Measurements from ENCODE around the gene MYOZ1.
"Not testable (repeated sequence)": the region's sequence is repeated elsewhere in the genome, so short reads cannot be mapped to it uniquely, and the experiment has no call there.

GRCh38 chr10:73663621-73664020 is 22.3 kb upstream of the MYOZ1 start:
- TF ChIP-seq, protein P1, sequence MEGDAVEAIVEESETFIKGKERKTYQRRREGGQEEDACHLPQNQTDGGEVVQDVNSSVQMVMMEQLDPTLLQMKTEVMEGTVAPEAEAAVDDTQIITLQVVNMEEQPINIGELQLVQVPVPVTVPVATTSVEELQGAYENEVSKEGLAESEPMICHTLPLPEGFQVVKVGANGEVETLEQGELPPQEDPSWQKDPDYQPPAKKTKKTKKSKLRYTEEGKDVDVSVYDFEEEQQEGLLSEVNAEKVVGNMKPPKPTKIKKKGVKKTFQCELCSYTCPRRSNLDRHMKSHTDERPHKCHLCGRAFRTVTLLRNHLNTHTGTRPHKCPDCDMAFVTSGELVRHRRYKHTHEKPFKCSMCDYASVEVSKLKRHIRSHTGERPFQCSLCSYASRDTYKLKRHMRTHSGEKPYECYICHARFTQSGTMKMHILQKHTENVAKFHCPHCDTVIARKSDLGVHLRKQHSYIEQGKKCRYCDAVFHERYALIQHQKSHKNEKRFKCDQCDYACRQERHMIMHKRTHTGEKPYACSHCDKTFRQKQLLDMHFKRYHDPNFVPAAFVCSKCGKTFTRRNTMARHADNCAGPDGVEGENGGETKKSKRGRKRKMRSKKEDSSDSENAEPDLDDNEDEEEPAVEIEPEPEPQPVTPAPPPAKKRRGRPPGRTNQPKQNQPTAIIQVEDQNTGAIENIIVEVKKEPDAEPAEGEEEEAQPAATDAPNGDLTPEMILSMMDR (optimal IDR thresholded peaks at IDR 0.05 in 1 of 3, IDR thresholded peaks at IDR 0.05 in 1 of 3, conservative IDR thresholded peaks at IDR 0.05 in 1 of 3; ENCODE audit: extremely low read depth in 1 of 3, insufficient read depth in 2 of 3, low read length in 3 of 3) = not testable (repeated sequence)
- TF ChIP-seq EZH2 (IDR thresholded peaks at IDR 0.05; ENCODE audit: low read length) = not testable (repeated sequence)
